GM23338 (cell line): ENCODE data around the gene PTP4A1. TPM values are rescaled to one million over a fixed set of nuclear protein-coding genes. Genes with fewer than 3 reads are reported as not detected.

Source experiments
- ATAC-seq: fragments of 200-7000 bp; cut with Tn5 transposase; 3 replicates; pipeline ENCODE4 v1.9.1; 2020
- DNase-seq: peaks from one replicate; pipeline ENCODE4 v3.0.0-alpha.2; 2015; ENCODE audit warnings: low spot score
- H2AFZ ChIP-seq: fragments of 200-600 bp; sonication (generic); 2 replicates; pipeline ENCODE4 v1.8.0; 2016; ENCODE audit warnings: antibody characterized with exemption, mild to moderate bottlenecking, moderate library complexity
- H3F3A ChIP-seq: fragments of 200-600 bp; sonication (generic); replicated peaks from 2 replicates; pipeline ENCODE4 v1.8.0; 2017; ENCODE audit warnings: antibody characterized with exemption, mixed run types, low read depth
- H3K27ac ChIP-seq: fragments of 200-600 bp; sonication (generic); 2 replicates; pipeline ENCODE4 v1.6.1; 2016; ENCODE audit warnings: low read depth
- H3K27me3 ChIP-seq: fragments of 200-600 bp; sonication (generic); 2 replicates; pipeline ENCODE4 v1.8.0; 2016; ENCODE audit warnings: mild to moderate bottlenecking, mixed run types, moderate library complexity; ENCODE audit not compliant: insufficient read depth
- H3K36me3 ChIP-seq: fragments of 200-600 bp; sonication (generic); 2 replicates; pipeline ENCODE4 v1.8.0; 2016; ENCODE audit warnings: mild to moderate bottlenecking; ENCODE audit not compliant: insufficient read depth
- H3K4me1 ChIP-seq: fragments of 200-600 bp; sonication (generic); 2 replicates; pipeline ENCODE4 v1.8.0; 2016; ENCODE audit warnings: mild to moderate bottlenecking, moderate library complexity; ENCODE audit not compliant: insufficient read depth
- H3K4me2 ChIP-seq: fragments of 200-600 bp; sonication (generic); 2 replicates; pipeline ENCODE4 v1.7.1; 2017; ENCODE audit warnings: mixed run types
- H3K4me3 ChIP-seq: fragments of 200-600 bp; sonication (generic); 2 replicates; pipeline ENCODE4 v1.6.1; 2016; ENCODE audit warnings: mixed run types
- H3K79me2 ChIP-seq: fragments of 200-600 bp; sonication (generic); replicated peaks from 2 replicates; pipeline ENCODE4 v1.8.0; 2017; ENCODE audit warnings: mild to moderate bottlenecking; ENCODE audit not compliant: insufficient read depth
- H3K9me2 ChIP-seq: fragments of 200-600 bp; sonication (generic); 2 replicates; pipeline ENCODE4 v1.8.0; 2017; ENCODE audit not compliant: insufficient read depth
- H4K20me1 ChIP-seq: fragments of 200-600 bp; sonication (generic); replicated peaks from 2 replicates; pipeline ENCODE4 v1.8.0; 2017; ENCODE audit warnings: mild to moderate bottlenecking; ENCODE audit not compliant: insufficient read depth
- H3K27ac Mint-ChIP-seq: 2 replicates; pipeline ENCODE4 v1.8.0; 2020; ENCODE audit warnings: inconsistent platforms, mild to moderate bottlenecking, moderate library complexity, mixed read lengths
- H3K27me3 Mint-ChIP-seq: 3 replicates; pipeline ENCODE4 v1.8.0; 2022; ENCODE audit warnings: low read depth, mild to moderate bottlenecking, moderate library complexity, mixed read lengths, inconsistent platforms; ENCODE audit not compliant: insufficient read depth, poor library complexity
- H3K36me3 Mint-ChIP-seq: 3 replicates; pipeline ENCODE4 v1.8.0; 2021; ENCODE audit warnings: low read depth, mild to moderate bottlenecking, inconsistent platforms, moderate library complexity, mixed read lengths
- H3K4me1 Mint-ChIP-seq: 3 replicates; pipeline ENCODE4 v1.8.0; 2020; ENCODE audit warnings: mild to moderate bottlenecking, inconsistent platforms, mixed read lengths
- H3K4me3 Mint-ChIP-seq: 3 replicates; pipeline ENCODE4 v1.8.0; 2021; ENCODE audit warnings: moderate library complexity, mild to moderate bottlenecking, inconsistent platforms, mixed read lengths
- H3K9me3 Mint-ChIP-seq: 3 replicates; pipeline ENCODE4 v1.8.0; 2020; ENCODE audit warnings: moderate library complexity, mild to moderate bottlenecking, inconsistent platforms, mixed read lengths
- CREB1 ChIP-seq: fragments of 250-450 bp; sonication (Bioruptor Pico); IDR thresholded peaks from 2 replicates; pipeline ENCODE4 v1.5.0; 2020; ENCODE audit warnings: low read depth, mild to moderate bottlenecking, moderate library complexity
- CTCF ChIP-seq, 2 experiments: fragments of 200-600 bp in 1 of 2; sonication (generic) in 1 of 2; conservative IDR thresholded peaks; 2 replicates each; pipeline versions ENCODE4 v1.5.1 to v1.6.1; 2016 to 2017; ENCODE audit warnings: antibody characterized with exemption in 2 of 2, low read depth in 2 of 2, mild to moderate bottlenecking in 2 of 2, moderate library complexity in 1 of 2
- ETS1 ChIP-seq: IDR thresholded peaks from 2 replicates; pipeline ENCODE4 v1.6.1; 2016; ENCODE audit warnings: antibody characterized with exemption
- EZH2phosphoT487 ChIP-seq: fragments of 200-600 bp; sonication (generic); IDR thresholded peaks from one replicate; pipeline ENCODE4 v1.8.1; 2018; ENCODE audit warnings: antibody characterized with exemption; ENCODE audit not compliant: unreplicated experiment
- JUNB ChIP-seq: IDR thresholded peaks from one replicate; pipeline ENCODE4 v1.6.1; 2016; ENCODE audit warnings: antibody characterized with exemption; ENCODE audit not compliant: unreplicated experiment
- NANOG ChIP-seq: IDR thresholded peaks from 2 replicates; pipeline ENCODE4 v1.6.1; 2016; ENCODE audit warnings: antibody characterized with exemption, borderline replicate concordance
- POLR2AphosphoS5 ChIP-seq: IDR thresholded peaks from 2 replicates; pipeline ENCODE4 v1.6.1; 2016; ENCODE audit warnings: antibody characterized with exemption, low read depth
- REST ChIP-seq: IDR thresholded peaks from one replicate; pipeline ENCODE4 v1.6.1; 2018; ENCODE audit warnings: antibody characterized with exemption; ENCODE audit not compliant: unreplicated experiment
- ZNF462 ChIP-seq: fragments of 250-450 bp; sonication (Bioruptor Pico); IDR thresholded peaks from 2 replicates; pipeline ENCODE4 v1.5.0; 2020; ENCODE audit warnings: mild to moderate bottlenecking, moderate library complexity
- polyA plus RNA-seq: library from polyadenylated mRNA; unstranded; fragments of >200 nt; fragmentation: Nextera tagmentation; extraction: Ambion mirVana; gene quantifications from 2 replicates; pipeline ENCODE4 v1.2.1, GENCODE V29; 2016
- total RNA-seq: library from RNA; depleted of rRNA; stranded (reverse); fragments of >200 nt; shearing (Covaris generic); gene quantifications from 2 replicates; pipeline ENCODE4 v1.2.3, GENCODE V29; 2014

Gene PTP4A1
- total and polyA plus RNA-seq, 2 experiments from 2014 or later = 99.0 to 102 TPM

- TF ChIP-seq POLR2AphosphoS5 (no peak), ZNF462 (CRISPR knock-in tag) (no peak), ETS1 (no peak), EZH2phosphoT487 (no peak), CREB1 (CRISPR knock-in tag) (no peak), NANOG (no peak), JUNB (no peak), CTCF (conservative IDR thresholded peaks at IDR 0.05; ENCODE audit: low read depth in 2 of 2) (no peak), REST (no peak)
- Mint-ChIP-seq H3K4me3 (no peak overlapping the region), H3K4me1 (peaks cover 6% of the 10 kb centered on the region; the same call in 1 of the 3 replicates), H3K27me3 (no peaks in the 10 kb centered on the region), H3K9me3 (no peaks in the 10 kb centered on the region), H3K27ac (no peak overlapping the region), H3K36me3 (no peaks in the 10 kb centered on the region)
- no peak overlapping the region for H2AFZ ChIP-seq
- no peak overlapping the region for H3K27ac ChIP-seq
- no peaks in the 10 kb centered on the region for H3K36me3 ChIP-seq
- H3K4me2 ChIP-seq = no peak overlapping the region
- H3K79me2 ChIP-seq = no peaks in the 10 kb centered on the region
- no peaks in the 10 kb centered on the region for H3F3A ChIP-seq
- H4K20me1 ChIP-seq = no peaks in the 10 kb centered on the region
- DNase-seq (no peak), ATAC-seq (no peak)
- H3K4me3 ChIP-seq = no peak overlapping the region
- H3K27me3 ChIP-seq = no peaks in the 10 kb centered on the region
- no peaks in the 10 kb centered on the region; the same call in 1 of the 2 replicates for H3K4me1 ChIP-seq
- H3K9me2 ChIP-seq = no peaks in the 10 kb centered on the region
Measured at GRCh38 chr6:63600136-63600535, 27.9 kb downstream of the PTP4A1 start.
